ENCODE measurements around the gene ITGAL. TPM values are rescaled to one million over a fixed set of nuclear protein-coding genes. Genes with fewer than 3 reads are reported as not detected.

Gene ITGAL
- polyA plus RNA-seq, 1 donor (not counting 4 experiments of a cell fraction or from before 2014, with no cell fraction given): not detected

DNA sequence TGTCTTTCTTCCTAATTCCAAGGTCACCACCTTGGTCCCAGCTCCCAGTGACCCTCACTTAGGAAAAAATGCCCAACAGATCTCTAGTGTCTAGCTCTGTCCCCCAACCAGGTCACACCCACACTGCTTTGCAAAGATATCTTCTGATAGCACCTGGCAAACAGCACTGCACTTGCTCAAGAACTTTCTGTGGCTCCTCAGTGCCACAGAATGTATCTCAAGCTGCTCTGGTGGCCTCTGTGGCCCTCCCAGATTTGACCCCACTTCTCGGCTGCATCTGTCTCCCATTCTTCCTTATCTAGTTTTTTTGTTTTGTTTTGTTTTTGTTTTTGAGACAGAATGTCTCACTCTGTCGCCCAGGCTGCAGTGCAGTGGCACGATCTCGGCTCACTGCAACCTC, 94.0 kb downstream of the ITGAL start:
- no peak for FAIRE-seq
- dilution Hi-C loops (cut with MboI; ENCODE audit: extremely low pct_ligation_motif_present, low sequenced_read_pairs): no loop called here
- no peak overlapping the region for H3K27ac ChIP-seq (ENCODE audit: control insufficient read depth, insufficient read depth, low read length)

DNA sequence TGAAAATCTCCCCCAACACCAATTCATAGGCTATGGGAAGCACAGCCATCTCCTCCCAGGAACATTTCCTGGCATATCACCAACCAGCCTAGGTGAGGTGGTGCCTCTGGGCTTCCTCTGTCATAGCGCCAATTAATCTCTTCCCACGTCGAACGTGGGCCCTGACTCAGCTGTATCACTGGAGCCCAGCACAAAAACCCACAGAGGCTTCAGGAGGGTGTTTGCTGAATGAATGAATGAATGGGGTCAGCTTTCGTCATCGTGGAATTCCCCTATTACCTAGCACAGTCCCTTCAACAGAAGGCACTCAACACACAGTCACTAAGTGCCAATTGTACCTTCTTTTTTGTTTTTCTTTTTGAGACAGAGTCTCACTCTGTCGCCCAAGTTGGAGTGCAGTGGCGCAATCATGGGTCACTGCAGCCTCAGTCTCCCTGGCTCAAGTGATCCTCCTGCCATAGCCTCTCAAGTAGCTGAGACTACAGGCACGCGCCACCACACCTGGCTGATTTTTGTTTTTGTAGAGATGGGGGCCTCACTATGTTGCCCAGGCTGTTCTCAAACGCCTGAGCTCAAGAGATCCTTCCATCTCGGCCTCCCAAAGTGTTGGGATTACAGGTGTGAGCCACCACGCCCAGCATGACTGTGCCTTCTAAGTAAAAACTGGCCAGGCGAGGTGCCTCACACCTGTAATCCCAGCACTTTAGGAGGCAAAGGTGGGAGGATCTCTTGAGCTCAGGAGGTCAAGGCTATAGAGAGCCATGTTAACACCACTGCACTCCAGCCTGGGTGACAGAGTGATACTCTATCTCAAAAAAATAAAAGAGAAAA, 94.8 kb downstream of the ITGAL start:
- H3K4me2 ChIP-seq (ENCODE audit: control insufficient read depth, extremely low read depth, insufficient read depth, low read depth, low read length): peak overlapping the region; percentile 52
- no peaks in the 10 kb centered on the region for H3K79me2 ChIP-seq (ENCODE audit: control insufficient read depth, insufficient read depth, low read length)
- no peaks in the 10 kb centered on the region for H4K20me1 ChIP-seq (ENCODE audit: control insufficient read depth, extremely low read depth, insufficient read depth, low read length)
- no peak for DNase-seq (ENCODE audit: low read depth, low spot score)
- peaks cover 24% of the 10 kb centered on the region for H3K4me1 ChIP-seq (ENCODE audit: control insufficient read depth, extremely low read depth, insufficient read depth, low read length)
- TF ChIP-seq, protein P1, sequence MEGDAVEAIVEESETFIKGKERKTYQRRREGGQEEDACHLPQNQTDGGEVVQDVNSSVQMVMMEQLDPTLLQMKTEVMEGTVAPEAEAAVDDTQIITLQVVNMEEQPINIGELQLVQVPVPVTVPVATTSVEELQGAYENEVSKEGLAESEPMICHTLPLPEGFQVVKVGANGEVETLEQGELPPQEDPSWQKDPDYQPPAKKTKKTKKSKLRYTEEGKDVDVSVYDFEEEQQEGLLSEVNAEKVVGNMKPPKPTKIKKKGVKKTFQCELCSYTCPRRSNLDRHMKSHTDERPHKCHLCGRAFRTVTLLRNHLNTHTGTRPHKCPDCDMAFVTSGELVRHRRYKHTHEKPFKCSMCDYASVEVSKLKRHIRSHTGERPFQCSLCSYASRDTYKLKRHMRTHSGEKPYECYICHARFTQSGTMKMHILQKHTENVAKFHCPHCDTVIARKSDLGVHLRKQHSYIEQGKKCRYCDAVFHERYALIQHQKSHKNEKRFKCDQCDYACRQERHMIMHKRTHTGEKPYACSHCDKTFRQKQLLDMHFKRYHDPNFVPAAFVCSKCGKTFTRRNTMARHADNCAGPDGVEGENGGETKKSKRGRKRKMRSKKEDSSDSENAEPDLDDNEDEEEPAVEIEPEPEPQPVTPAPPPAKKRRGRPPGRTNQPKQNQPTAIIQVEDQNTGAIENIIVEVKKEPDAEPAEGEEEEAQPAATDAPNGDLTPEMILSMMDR (optimal IDR thresholded peaks at IDR 0.05 in 1 of 3, IDR thresholded peaks at IDR 0.05 in 1 of 3, conservative IDR thresholded peaks at IDR 0.05 in 1 of 3; ENCODE audit: extremely low read depth in 1 of 3, insufficient read depth in 2 of 3, low read length in 3 of 3): no peak
- H2AFZ ChIP-seq (ENCODE audit: control insufficient read depth, low read length): no peak overlapping the region
- no peaks in the 10 kb centered on the region for H3K9me1 ChIP-seq (ENCODE audit: control insufficient read depth, extremely low read depth, insufficient read depth, low read length)
- dilution Hi-C loops (cut with MboI; ENCODE audit: extremely low pct_ligation_motif_present, low sequenced_read_pairs): no loop called here
- peak overlapping the region; percentile 91 for H3K27ac ChIP-seq (ENCODE audit: control insufficient read depth, insufficient read depth, low read length)
- H3K9me3 ChIP-seq (ENCODE audit: control insufficient read depth, low read depth, low read length): no peaks in the 10 kb centered on the region
- no peak for FAIRE-seq
- peak overlapping the region; percentile 67 for H3K9ac ChIP-seq (ENCODE audit: control insufficient read depth, extremely low read depth, insufficient read depth, low read length)
- H3K4me3 ChIP-seq (ENCODE audit: control insufficient read depth in 2 of 3, extremely low read depth in 1 of 3, insufficient read depth in 2 of 3, low read depth in 1 of 3, low read length in 3 of 3): no peak overlapping the region
- no peaks in the 10 kb centered on the region for H3K36me3 ChIP-seq (ENCODE audit: control insufficient read depth in 2 of 2, extremely low read depth in 1 of 2, insufficient read depth in 2 of 2, low read length in 2 of 2)
- no peaks in the 10 kb centered on the region for H3K27me3 ChIP-seq (ENCODE audit: control insufficient read depth, extremely low read depth, insufficient read depth, low read length)

More for the DNA sequence above, 94.0 kb downstream of the ITGAL start:
- no peak overlapping the region for H3K4me3 ChIP-seq (ENCODE audit: control insufficient read depth in 2 of 3, extremely low read depth in 1 of 3, insufficient read depth in 2 of 3, low read depth in 1 of 3, low read length in 3 of 3)
- H3K36me3 ChIP-seq (ENCODE audit: control insufficient read depth in 2 of 2, extremely low read depth in 1 of 2, insufficient read depth in 2 of 2, low read length in 2 of 2): no peaks in the 10 kb centered on the region
- no peak overlapping the region for H2AFZ ChIP-seq (ENCODE audit: control insufficient read depth, low read length)
- TF ChIP-seq, protein P1 (optimal IDR thresholded peaks at IDR 0.05 in 1 of 3, IDR thresholded peaks at IDR 0.05 in 1 of 3, conservative IDR thresholded peaks at IDR 0.05 in 1 of 3; ENCODE audit: extremely low read depth in 1 of 3, insufficient read depth in 2 of 3, low read length in 3 of 3): no peak
- TF ChIP-seq EZH2 (IDR thresholded peaks at IDR 0.05; ENCODE audit: low read length): no peak
- no peaks in the 10 kb centered on the region for H3K79me2 ChIP-seq (ENCODE audit: control insufficient read depth, insufficient read depth, low read length)
- no peaks in the 10 kb centered on the region for H4K20me1 ChIP-seq (ENCODE audit: control insufficient read depth, extremely low read depth, insufficient read depth, low read length)
- no peak for DNase-seq (ENCODE audit: low read depth, low spot score)
- H3K27me3 ChIP-seq (ENCODE audit: control insufficient read depth, extremely low read depth, insufficient read depth, low read length): no peaks in the 10 kb centered on the region
- no peaks in the 10 kb centered on the region for H3K9me1 ChIP-seq (ENCODE audit: control insufficient read depth, extremely low read depth, insufficient read depth, low read length)
- peaks cover 24% of the 10 kb centered on the region for H3K4me1 ChIP-seq (ENCODE audit: control insufficient read depth, extremely low read depth, insufficient read depth, low read length)
- no peak overlapping the region for H3K4me2 ChIP-seq (ENCODE audit: control insufficient read depth, extremely low read depth, insufficient read depth, low read depth, low read length)
- H3K9ac ChIP-seq (ENCODE audit: control insufficient read depth, extremely low read depth, insufficient read depth, low read length): no peak overlapping the region
- no peaks in the 10 kb centered on the region for H3K9me3 ChIP-seq (ENCODE audit: control insufficient read depth, low read depth, low read length)

Data from keratinocyte (primary cell).